K562 (cell line): Measurements from ENCODE around the gene MOG. TPM values are rescaled to one million over a fixed set of nuclear protein-coding genes. Genes with fewer than 3 reads are reported as not detected.

Source experiments
- CHD1 ChIP-seq: fragments of 200-600 bp; sonication (generic); IDR thresholded peaks from one replicate; pipeline ENCODE4 v1.6.1; 2012; ENCODE audit warnings: mild to moderate bottlenecking, moderate library complexity, low read length, inconsistent platforms
- CTCF ChIP-seq, 3 experiments: IDR thresholded peaks in 2 of 3; conservative IDR thresholded peaks in 1 of 3; 2 replicates each; pipeline ENCODE4 v1.5.1; 2011 to 2012; ENCODE audit warnings: low read length in 3 of 3, mild to moderate bottlenecking in 3 of 3, control low read depth in 2 of 3, improper control_type of control experiment in 1 of 3, inconsistent platforms in 1 of 3, low read depth in 1 of 3, mixed read lengths in 1 of 3, moderate library complexity in 1 of 3; ENCODE audit not compliant: insufficient read depth in 2 of 3
- FOXM1 ChIP-seq, 2 experiments: fragments of 450-650 bp in 1 of 2; sonication (generic) in 1 of 2; formaldehyde crosslinking in 1 of 2; IDR thresholded peaks; 2 replicates each; pipeline versions ENCODE4 v1.6.1 to v1.9.0; 2017 to 2022; ENCODE audit warnings: low read depth in 2 of 2, mild to moderate bottlenecking in 2 of 2, missing genetic modification reagents in 1 of 2, moderate library complexity in 1 of 2
- HDAC2 ChIP-seq: fragments of 450-650 bp; IDR thresholded peaks from 2 replicates; pipeline ENCODE4 v1.6.1; 2016; ENCODE audit warnings: mild to moderate bottlenecking
- KDM2B ChIP-seq: fragments of 250-450 bp; sonication (Bioruptor Pico); IDR thresholded peaks from 2 replicates; pipeline ENCODE4 v1.8.0; 2021; ENCODE audit warnings: mild to moderate bottlenecking, moderate library complexity
- KDM4B ChIP-seq, 2 experiments: fragments of 450-650 bp in 1 of 2; sonication (generic) in 1 of 2; IDR thresholded peaks; 2 replicates each; pipeline ENCODE4 v1.6.1; 2016 to 2017; ENCODE audit warnings: borderline replicate concordance in 2 of 2, antibody characterized with exemption in 1 of 2, low read depth in 1 of 2, mild to moderate bottlenecking in 1 of 2
- MAX ChIP-seq: sonication (generic); formaldehyde crosslinking; IDR thresholded peaks from 2 replicates; pipeline ENCODE4 v1.9.0; 2022; ENCODE audit warnings: mild to moderate bottlenecking, missing genetic modification reagents
- MBD2 ChIP-seq: sonication (generic); IDR thresholded peaks from 2 replicates; pipeline ENCODE4 v1.6.1; 2016; ENCODE audit warnings: low read depth, borderline replicate concordance
- MED1 ChIP-seq: sonication (generic); formaldehyde crosslinking; IDR thresholded peaks from 2 replicates; pipeline ENCODE4 v1.8.1; 2023; ENCODE audit warnings: missing genetic modification reagents, borderline replicate concordance
- RAD21 ChIP-seq, 2 experiments: fragments of 250-450 bp in 1 of 2; fragments of 450-650 bp in 1 of 2; sonication (Bioruptor Pico) in 1 of 2; formaldehyde crosslinking in 1 of 2; IDR thresholded peaks in 1 of 2; conservative IDR thresholded peaks in 1 of 2; 2 replicates each; pipeline versions ENCODE4 v1.4.0 to v1.8.0; 2020 to 2022; ENCODE audit warnings: mild to moderate bottlenecking in 2 of 2, moderate library complexity in 1 of 2
- RB1 ChIP-seq: fragments of 450-650 bp; IDR thresholded peaks from 2 replicates; pipeline ENCODE4 v1.6.1; 2017; ENCODE audit warnings: low read depth, mild to moderate bottlenecking
- RBM14 ChIP-seq: fragments of 200-400 bp; formaldehyde crosslinking; IDR thresholded peaks from 2 replicates; pipeline ENCODE4 v1.6.1; 2018; ENCODE audit warnings: low read depth, mild to moderate bottlenecking, low read length, moderate library complexity, borderline replicate concordance; ENCODE audit not compliant: insufficient read depth
- SMAD4 ChIP-seq: fragments of 250-450 bp; sonication (Bioruptor Pico); conservative IDR thresholded peaks from 2 replicates; pipeline ENCODE4 v1.8.0; 2021; ENCODE audit warnings: inconsistent platforms, mild to moderate bottlenecking, moderate library complexity
- TAF1 ChIP-seq: IDR thresholded peaks from 2 replicates; pipeline ENCODE4 v1.6.1; 2011; ENCODE audit warnings: mild to moderate bottlenecking, low read length, moderate library complexity; ENCODE audit not compliant: insufficient read depth, control insufficient read depth, severe bottlenecking; ENCODE audit errors: extremely low read depth
- TEAD4 ChIP-seq, 2 experiments: sonication (generic) in 1 of 2; formaldehyde crosslinking in 1 of 2; IDR thresholded peaks; 2 replicates each; pipeline versions ENCODE4 v1.6.1 to v1.8.0; 2012 to 2022; ENCODE audit warnings: borderline replicate concordance in 1 of 2, inconsistent platforms in 1 of 2, low read length in 1 of 2, mild to moderate bottlenecking in 1 of 2, missing genetic modification reagents in 1 of 2
- THAP7 ChIP-seq: fragments of 250-450 bp; sonication (Bioruptor Pico); IDR thresholded peaks from 2 replicates; pipeline ENCODE4 v1.5.0; 2021
- ZBTB5 ChIP-seq: fragments of 450-650 bp; IDR thresholded peaks from 2 replicates; pipeline ENCODE4 v1.6.1; 2017; ENCODE audit warnings: antibody characterized with exemption
- ZNF253 ChIP-seq: fragments of 250-450 bp; sonication (Bioruptor Pico); conservative IDR thresholded peaks from 2 replicates; pipeline ENCODE4 v1.6.1; 2021; ENCODE audit warnings: mild to moderate bottlenecking
- ZNF277 ChIP-seq: fragments of 250-450 bp; sonication (Bioruptor Pico); IDR thresholded peaks from 2 replicates; pipeline ENCODE4 v1.8.0; 2022; ENCODE audit warnings: inconsistent platforms, mild to moderate bottlenecking, moderate library complexity, borderline replicate concordance
- polyA plus RNA-seq, 8 experiments: library from polyadenylated mRNA; depleted of rRNA in 4 of 8; stranded (reverse) in 5 of 8; unstranded in 3 of 8; fragments of >200 nt; fragmentation: Nextera tagmentation in 2 of 8; fragmentation: Illumina TruSeq in 1 of 8; extraction: Ambion mirVana in 2 of 8; extraction: Trizol in 1 of 8; gene quantifications; 2 replicates each; pipeline versions ENCODE4 v1.2.1 to v1.2.3, GENCODE V29; 2011 to 2014; ENCODE audit warnings: inconsistent platforms in 1 of 8, missing spikeins in 1 of 8
- total RNA-seq, 7 experiments: library from RNA; depleted of rRNA in 6 of 7; stranded (reverse); fragments of >200 nt in 6 of 7; fragmentation: Illumina TruSeq in 2 of 7; extraction: Trizol in 2 of 7; gene quantifications; 2 replicates each; pipeline versions ENCODE4 v1.2.1 to v1.2.3, GENCODE V29; 2011 to 2021; ENCODE audit warnings: low replicate concordance in 1 of 7

MOG gene
- total and polyA plus RNA-seq, 9 of the 15 experiments (the other 6 are each of a cell fraction or from before 2014, with no cell fraction given) = not detected

GRCh38 chr6:29651413-29652197 lies 5.3 kb upstream of the MOG start (continued):
- peak; percentile 59 to 73 (median 60) for TF ChIP-seq CTCF (IDR thresholded peaks at IDR 0.05 in 2 of 3, conservative IDR thresholded peaks at IDR 0.05 in 1 of 3; ENCODE audit: insufficient read depth in 2 of 3, low read depth in 1 of 3, low read length in 3 of 3)
- no peak for TF ChIP-seq SMAD4 (CRISPR knock-in tag)
- TF ChIP-seq KDM4B (IDR thresholded peaks at IDR 0.05; ENCODE audit: borderline replicate concordance in 2 of 2, low read depth in 1 of 2) = no peak
- no peak for TF ChIP-seq MAX (CRISPR knock-in tag)
- no peak for TF ChIP-seq ZBTB5
- TF ChIP-seq TAF1 = no peak
- no peak for TF ChIP-seq ZNF277 (CRISPR knock-in tag)
- TF ChIP-seq KDM2B (CRISPR knock-in tag) = no peak
- 0 out of 2 replicates have a peak, but pooled peaks have one; percentile 18 for TF ChIP-seq TEAD4 (IDR thresholded peaks at IDR 0.05; ENCODE audit: low read length)
- no peak for TF ChIP-seq TEAD4 (CRISPR knock-in tag; IDR thresholded peaks at IDR 0.05; ENCODE audit: borderline replicate concordance)
- no peak for TF ChIP-seq MED1 (CRISPR knock-in tag)
- no peak for TF ChIP-seq HDAC2
- TF ChIP-seq RB1 = 0 out of 2 replicates have a peak, but pooled peaks have one; percentile 15
- TF ChIP-seq MBD2 = no peak
- no peak for TF ChIP-seq THAP7 (CRISPR knock-in tag)
- TF ChIP-seq CHD1 = no peak
- TF ChIP-seq RAD21 (CRISPR knock-in tag; conservative IDR thresholded peaks at IDR 0.05 in 1 of 2, IDR thresholded peaks at IDR 0.05 in 1 of 2) = peak in 1 of 2 experiments; percentile 49; a peak in 2 of 4 replicates
- TF ChIP-seq RBM14 = no peak
- no peak for TF ChIP-seq FOXM1 (IDR thresholded peaks at IDR 0.05; ENCODE audit: low read depth)
- TF ChIP-seq FOXM1 (CRISPR knock-in tag; IDR thresholded peaks at IDR 0.05; ENCODE audit: low read depth) = no peak
- TF ChIP-seq ZNF253 (CRISPR knock-in tag) = no peak
